HL-60 (cell line): ENCODE results near the gene FCGR1A.
"Not testable (repeated sequence)": the region's sequence is repeated elsewhere in the genome, so short reads cannot be mapped to it uniquely, and the experiment has no call there.

Experiments used
- CTCF ChIP-seq: IDR thresholded peaks from one replicate; pipeline ENCODE4 v1.5.1; 2011; ENCODE audit warnings: low read length, control low read depth, inconsistent platforms; ENCODE audit not compliant: insufficient read depth
- POLR2AphosphoS5 ChIP-seq: IDR thresholded peaks from 2 replicates; pipeline ENCODE4 v1.6.1; 2012; ENCODE audit warnings: low read depth
- REST ChIP-seq: IDR thresholded peaks from 2 replicates; pipeline ENCODE4 v1.6.1; 2012; ENCODE audit warnings: low read depth; ENCODE audit not compliant: insufficient replicate concordance
- SPI1 ChIP-seq: IDR thresholded peaks from 2 replicates; pipeline ENCODE4 v1.6.1; 2012; ENCODE audit warnings: low read depth, mild to moderate bottlenecking, borderline replicate concordance

- TF ChIP-seq CTCF, POLR2AphosphoS5, SPI1, REST: not testable (repeated sequence)
Measured at GRCh38 chr1:149833144-149833543, 50.6 kb downstream of the FCGR1A start.
